Measurements from ENCODE around the gene CDT1.

GRCh38 chr16:88771294-88771772 lies 32.3 kb upstream of the CDT1 start:
- TF ChIP-seq CTCF (IDR thresholded peaks at IDR 0.05): no peak
- TF ChIP-seq REST (IDR thresholded peaks at IDR 0.05; ENCODE audit: insufficient read depth in 1 of 2, low read depth in 2 of 2, low read length in 1 of 2): no peak
- TF ChIP-seq POLR2AphosphoS5 (IDR thresholded peaks at IDR 0.05; ENCODE audit: low read depth, low read length): no peak
- no peak for TF ChIP-seq TCF7L2 (IDR thresholded peaks at IDR 0.05; ENCODE audit: low read depth, low read length)
